Endothelial cell of umbilical vein (primary cell): ENCODE results near the gene TSPEAR. TPM values are rescaled to one million over a fixed set of nuclear protein-coding genes. Genes with fewer than 3 reads are reported as not detected.

Experiments
- BruUV-seq: library from RNA; stranded (reverse); fragments of 400-500 nt; replicated peaks from 2 replicates; lab custom pipeline; 2021; lab: Mats Ljungman, UMichigan
- CTCF ChIA-PET: fragments of 300-600, 350-600 bp; sonication (Branson Sonifier 250); formaldehyde crosslinking; loops from one replicate; lab custom pipeline; 2021; ENCODE audit warnings: antibody characterized with exemption, inconsistent platforms; lab: Charles Lee
- POLR2A ChIA-PET: fragments of 300-600, 350-600 bp; sonication (Branson Sonifier 250); formaldehyde crosslinking; loops from one replicate; lab custom pipeline; 2021; ENCODE audit warnings: antibody characterized with exemption, inconsistent platforms; lab: Charles Lee
- DNase-seq: peaks from one replicate; pipeline ENCODE4 v3.0.0-alpha.2; 2011; ENCODE audit warnings: low read depth, low spot score
- FAIRE-seq: peaks from 2 replicates; lab custom pipeline; 2011; peaks lifted over from hg19 to GRCh38; lab: Jason Lieb, UNC
- H2AFZ ChIP-seq: 2 replicates; pipeline ENCODE4 v1.6.0; 2012; ENCODE audit warnings: low read depth, low read length, control low read depth, inconsistent platforms
- H3K27ac ChIP-seq: 2 replicates; pipeline ENCODE4 v1.5.1; 2011; ENCODE audit warnings: low read depth, mild to moderate bottlenecking, control low read depth, low read length, moderate library complexity; ENCODE audit not compliant: insufficient read depth
- H3K27me3 ChIP-seq, 2 experiments: 2 replicates each; pipeline versions ENCODE4 v1.6.0 to v1.6.1; 2011; ENCODE audit warnings: low read length in 2 of 2, mixed read lengths in 1 of 2; ENCODE audit not compliant: control insufficient read depth in 2 of 2, insufficient read depth in 2 of 2
- H3K36me3 ChIP-seq, 2 experiments: 2 replicates in 1 of 2; 3 replicates in 1 of 2; pipeline ENCODE4 v1.5.1; 2011; ENCODE audit warnings: low read length in 2 of 2, mild to moderate bottlenecking in 1 of 2, moderate library complexity in 1 of 2; ENCODE audit not compliant: control insufficient read depth in 2 of 2, insufficient read depth in 2 of 2; ENCODE audit errors: extremely low read depth in 1 of 2
- H3K4me1 ChIP-seq: 3 replicates; pipeline ENCODE4 v1.5.1; 2011; ENCODE audit warnings: mild to moderate bottlenecking, low read length; ENCODE audit not compliant: control insufficient read depth, insufficient read depth; ENCODE audit errors: extremely low read depth
- H3K4me2 ChIP-seq: 2 replicates; pipeline ENCODE4 v1.6.1; 2011; ENCODE audit warnings: low read length, control low read depth, mixed read lengths; ENCODE audit not compliant: insufficient read depth
- H3K4me3 ChIP-seq, 3 experiments: fragments of 200-600 bp in 1 of 3; sonication (generic), shearing (Covaris generic) in 1 of 3; replicated peaks in 1 of 3; 2 replicates each; pipeline ENCODE4 v1.5.1; 2011 to 2016; ENCODE audit warnings: control low read depth in 3 of 3, low read length in 3 of 3, mild to moderate bottlenecking in 2 of 3, inconsistent platforms in 1 of 3, low read depth in 1 of 3, moderate library complexity in 1 of 3; ENCODE audit not compliant: insufficient read depth in 1 of 3
- H3K79me2 ChIP-seq: 2 replicates; pipeline ENCODE4 v1.6.0; 2012; ENCODE audit warnings: low read length, inconsistent platforms; ENCODE audit not compliant: control insufficient read depth, insufficient read depth
- H3K9ac ChIP-seq: replicated peaks from 2 replicates; pipeline ENCODE3; 2011; ENCODE audit warnings: low read length, control low read depth; ENCODE audit not compliant: insufficient read depth; ENCODE audit errors: extremely low read depth
- H3K9me1 ChIP-seq: replicated peaks from 3 replicates; pipeline ENCODE4 v1.6.0; 2011; ENCODE audit warnings: mild to moderate bottlenecking, low read length; ENCODE audit not compliant: control insufficient read depth, insufficient read depth; ENCODE audit errors: extremely low read depth
- H3K9me3 ChIP-seq: replicated peaks from 2 replicates; pipeline ENCODE4 v1.5.1; 2012; ENCODE audit warnings: low read length, inconsistent platforms; ENCODE audit not compliant: control insufficient read depth, insufficient read depth
- H4K20me1 ChIP-seq: replicated peaks from 2 replicates; pipeline ENCODE3; 2011; ENCODE audit warnings: mild to moderate bottlenecking, low read length; ENCODE audit not compliant: control insufficient read depth, insufficient read depth; ENCODE audit errors: extremely low read depth
- CTCF ChIP-seq, 2 donors: IDR thresholded peaks; 1 replicate in 1 of 2; 2 replicates in 1 of 2; pipeline ENCODE4 v1.5.1; 2011; ENCODE audit warnings: low read length in 2 of 2, mild to moderate bottlenecking in 2 of 2, moderate library complexity in 2 of 2, control low read depth in 1 of 2, inconsistent platforms in 1 of 2, low read depth in 1 of 2; ENCODE audit not compliant: insufficient read depth in 1 of 2; ENCODE audit errors: extremely low read depth in 1 of 2
- EZH2 ChIP-seq: IDR thresholded peaks from 2 replicates; pipeline ENCODE4 v1.6.1; 2012; ENCODE audit warnings: borderline replicate concordance, low read depth, mild to moderate bottlenecking, moderate library complexity, low read length, inconsistent platforms; ENCODE audit not compliant: severe bottlenecking
- FOS ChIP-seq: IDR thresholded peaks from 2 replicates; pipeline ENCODE4 v1.6.1; 2011; ENCODE audit warnings: mild to moderate bottlenecking, low read length, moderate library complexity, borderline replicate concordance; ENCODE audit not compliant: insufficient read depth
- GATA2 ChIP-seq: IDR thresholded peaks from 2 replicates; pipeline ENCODE4 v1.7.0; 2011; ENCODE audit warnings: low read depth, mild to moderate bottlenecking, moderate library complexity, mixed read lengths, low read length; ENCODE audit not compliant: insufficient read length, insufficient read depth
- JUN ChIP-seq: IDR thresholded peaks from 2 replicates; pipeline ENCODE4 v1.6.1; 2011; ENCODE audit warnings: borderline replicate concordance, low read depth; ENCODE audit not compliant: insufficient read length, insufficient read depth
- MAX ChIP-seq: IDR thresholded peaks from 2 replicates; pipeline ENCODE4 v1.6.1; 2011; ENCODE audit not compliant: insufficient read depth, insufficient read length
- MYC ChIP-seq: IDR thresholded peaks from one replicate; pipeline ENCODE4 v1.6.1; 2011; ENCODE audit warnings: mild to moderate bottlenecking, low read depth, low read length
- POLR2A ChIP-seq: IDR thresholded peaks from 2 replicates; pipeline ENCODE4 v1.6.1; 2012; ENCODE audit warnings: low read depth, mild to moderate bottlenecking, control low read depth, low read length
- POLR2AphosphoS5 ChIP-seq: IDR thresholded peaks from 2 replicates; pipeline ENCODE4 v1.6.1; 2012; ENCODE audit warnings: low read depth, mild to moderate bottlenecking, control low read depth, low read length, moderate library complexity; ENCODE audit not compliant: insufficient read depth
- dilution Hi-C: fragments of 300-500 bp; cut with MboI; formaldehyde crosslinking; loops from one replicate; pipeline ENCODE4 v1.15.0; 2019; ENCODE audit warnings: low sequenced_read_pairs; ENCODE audit not compliant: extremely low pct_ligation_motif_present
- intact Hi-C: fragments of 100-400 bp; cut with micrococcal nuclease; formaldehyde crosslinking; loops from one replicate; pipeline ENCODE4 v1.10.0; 2022
- polyA plus RNA-seq, 4 experiments: library from polyadenylated mRNA; depleted of rRNA in 3 of 4; stranded (reverse) in 3 of 4; unstranded in 1 of 4; fragments of >200 nt; gene quantifications; 2 replicates each; pipeline versions ENCODE4 v1.2.1 to v1.2.3, GENCODE V29; 2011 to 2012; ENCODE audit warnings: missing spikeins in 1 of 4
- total RNA-seq: library from RNA; stranded (reverse); gene quantifications from 2 replicates; pipeline ENCODE4 v1.2.3, GENCODE V29; 2021

TSPEAR gene
- total and polyA plus RNA-seq, 2 donors (not counting 3 experiments of a cell fraction or from before 2014, with no cell fraction given), result 0.01 TPM; not detected in 1

- H3K9me1 ChIP-seq, result no peaks in the 10 kb centered on the region
- H3K9me3 ChIP-seq, result no peaks in the 10 kb centered on the region
- no peaks in the 10 kb centered on the region for H3K79me2 ChIP-seq
- CTCF ChIA-PET, result no interaction called here
- no TSS peak for BruUV-seq
- H3K4me1 ChIP-seq, result no peaks in the 10 kb centered on the region
- H3K4me3 ChIP-seq, result no peak overlapping the region
- H3K27ac ChIP-seq, result no peak overlapping the region
- intact Hi-C loops (no loop called here), dilution Hi-C loops (no loop called here)
- H4K20me1 ChIP-seq, result no peaks in the 10 kb centered on the region
- FAIRE-seq, result no peak
- DNase-seq, result no peak
- no peak overlapping the region for H2AFZ ChIP-seq
- TF ChIP-seq EZH2 (no peak), MAX (no peak), FOS (no peak), MYC (no peak), JUN (no peak), GATA2 (no peak), POLR2AphosphoS5 (no peak), POLR2A (no peak), CTCF (IDR thresholded peaks at IDR 0.05; ENCODE audit: extremely low read depth in 1 of 2, insufficient read depth in 1 of 2, low read depth in 1 of 2, low read length in 2 of 2) (no peak)
- no peaks in the 10 kb centered on the region for H3K36me3 ChIP-seq
- H3K27me3 ChIP-seq, result no peaks in the 10 kb centered on the region
- no peak overlapping the region for H3K4me2 ChIP-seq
- POLR2A ChIA-PET, result no interaction called here
- H3K9ac ChIP-seq, result no peak overlapping the region
Measured at GRCh38 chr21:44523567-44524413, 187.6 kb downstream of the TSPEAR start.
